HG03558 (cell line): ENCODE results near the gene PSMD13.

Source experiments
- ATAC-seq: cut with Tn5 transposase; IDR thresholded peaks from one replicate; pipeline ENCODE4 v1.9.1; 2021; ENCODE audit warnings: moderate number of reproducible peaks; ENCODE audit not compliant: unreplicated experiment; ENCODE audit errors: extremely low read depth

The PSMD13 gene

GRCh38 chr11:296171-297050 is 59.6 kb downstream of the PSMD13 start:
- ATAC-seq, result no peak

- no peak for ATAC-seq
Measured at GRCh38 chr11:297051-297585, 60.3 kb downstream of the PSMD13 start.

- no peak for ATAC-seq
Measured at GRCh38 chr11:297586-298405, 61.0 kb downstream of the PSMD13 start.

- ATAC-seq, result no peak
Measured at GRCh38 chr11:298406-299065, 61.8 kb downstream of the PSMD13 start.

- ATAC-seq, result no peak
Measured at GRCh38 chr11:299081-299891, 62.5 kb downstream of the PSMD13 start, which contains the start of gene IFITM5. IFITM5 (minus strand) TSS chr11:299526; CDS start chr11:299490, 36 bp downstream.

- no peak for ATAC-seq
Measured at GRCh38 chr11:299951-300735, 63.4 kb downstream of the PSMD13 start.
